ENCODE measurements around the gene CFAP46.

CFAP46 gene

DNA sequence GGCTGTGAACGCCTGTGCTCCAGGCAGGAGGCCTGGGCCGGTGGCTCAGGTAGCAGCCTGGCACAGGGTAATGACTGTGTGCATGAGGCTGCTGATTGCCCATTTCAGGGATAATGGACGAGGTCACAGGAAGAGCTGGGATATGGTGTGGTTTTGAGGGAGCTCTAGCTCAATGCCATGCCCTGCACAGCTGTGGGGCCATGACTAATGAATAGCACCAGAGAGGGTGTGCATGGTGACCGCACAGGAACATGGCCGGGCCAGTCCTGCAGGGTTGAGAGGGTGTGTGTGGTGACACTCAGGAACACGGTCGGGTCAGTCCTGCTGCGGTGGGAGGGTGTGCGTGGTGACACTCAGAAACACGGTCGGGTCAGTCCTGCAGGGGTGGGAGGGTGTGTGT, 178.3 kb downstream of the CFAP46 start:
- DNase-seq = no peak

GRCh38 chr10:132763545-132763944, 178.8 kb downstream of the CFAP46 start:
- no peak for DNase-seq

DNA sequence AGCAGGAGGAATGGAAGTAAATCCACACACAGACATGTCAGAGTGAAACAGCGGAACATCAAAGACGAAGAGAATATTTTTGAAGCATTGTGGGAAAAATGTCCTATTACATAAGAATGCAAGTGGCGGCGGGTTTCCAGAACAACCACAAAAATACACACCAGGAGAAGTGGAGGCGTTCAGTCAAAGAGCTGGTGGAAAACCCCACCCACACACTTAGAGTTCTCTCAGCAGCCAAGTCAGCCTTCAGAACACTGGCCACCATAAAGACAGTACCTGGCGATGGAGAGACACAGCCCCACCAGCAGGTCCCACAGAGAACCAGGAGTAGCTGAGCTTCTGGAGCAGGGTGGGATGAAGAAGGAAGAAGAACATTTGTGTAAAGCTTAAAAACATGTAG, 180.1 kb downstream of the CFAP46 start:
- DNase-seq = no peak

GRCh38 chr10:132761395-132762060, 180.8 kb downstream of the CFAP46 start:
- DNase-seq = no peak

DNA sequence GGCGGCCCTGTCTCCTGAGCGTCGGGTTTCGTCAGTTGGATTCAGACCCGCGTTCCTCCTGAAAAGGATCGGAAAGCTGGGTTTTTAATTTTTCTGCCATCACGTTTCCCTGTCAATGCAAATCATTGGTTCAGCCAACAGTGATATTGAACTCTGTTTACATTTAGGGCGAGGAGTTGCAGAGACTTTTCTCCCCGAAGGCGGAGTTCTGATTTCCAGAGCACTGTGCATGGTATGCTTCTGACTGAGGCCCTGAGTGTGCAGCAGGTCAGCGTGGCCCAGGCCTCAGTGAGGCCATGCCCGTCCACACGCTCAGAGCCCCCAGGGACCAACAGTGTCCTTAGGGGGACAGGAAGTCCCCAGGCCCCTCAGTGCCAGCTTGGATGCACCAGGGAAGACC, 183.5 kb downstream of the CFAP46 start:
- DNase-seq = no peak

Data from T-helper 9 cell (primary cell).